HepG2 (cell line): ENCODE results near the gene CECR2. TPM values are rescaled to one million over a fixed set of nuclear protein-coding genes. Genes with fewer than 3 reads are reported as not detected.

Source experiments
- ATAC-seq: fragments of 200-7000 bp; cut with Tn5 transposase; 3 replicates; pipeline ENCODE4 v1.9.1; 2020; ENCODE audit warnings: mild to moderate bottlenecking, moderate library complexity
- BruUV-seq: library from RNA; stranded (reverse); fragments of 400-500 nt; replicated peaks from 2 replicates; lab custom pipeline; 2021; lab: Mats Ljungman, UMichigan
- CTCF ChIA-PET: fragments of 300-600 bp; formaldehyde crosslinking; extraction: SDS; loops from one replicate; lab custom pipeline; 2021; ENCODE audit warnings: low total read pairs, inconsistent platforms, low intra/inter-chr PET ratio; lab: Yijun Ruan, JAX
- POLR2A ChIA-PET: fragments of 350-600 bp; sonication (Branson Sonifier 250); formaldehyde crosslinking; loops from one replicate; lab custom pipeline; 2020; ENCODE audit warnings: antibody characterized with exemption, inconsistent platforms; lab: Yijun Ruan, JAX
- DNase-seq: peaks from one replicate; pipeline ENCODE4 v3.0.0-alpha.2; 2015; ENCODE audit warnings: low spot score
- FAIRE-seq: peaks from 3 replicates; lab custom pipeline; 2011; peaks lifted over from hg19 to GRCh38; lab: Jason Lieb, UNC
- H2AFZ ChIP-seq: one replicate; pipeline ENCODE4 v1.6.1; 2011; ENCODE audit warnings: low read length, inconsistent platforms
- H3K27ac ChIP-seq: fragments of 300-600 bp; 3 replicates; pipeline ENCODE4 v1.8.0; 2011; ENCODE audit warnings: mixed run types, mild to moderate bottlenecking, mixed read lengths, low read length, inconsistent platforms; ENCODE audit not compliant: insufficient read depth; ENCODE audit errors: extremely low read length
- H3K27me3 ChIP-seq, 2 experiments: fragments of 200-600 bp in 1 of 2; 2 replicates in 1 of 2; 3 replicates in 1 of 2; pipeline versions ENCODE4 v1.6.0 to v1.8.0; 2011; ENCODE audit warnings: low read length in 2 of 2, mild to moderate bottlenecking in 2 of 2, moderate library complexity in 2 of 2, inconsistent platforms in 1 of 2; ENCODE audit not compliant: insufficient read depth in 2 of 2, control insufficient read depth in 1 of 2
- H3K36me3 ChIP-seq, 2 experiments: fragments of 200-600 bp in 1 of 2; replicated peaks in 1 of 2; 2 replicates in 1 of 2; 3 replicates in 1 of 2; pipeline versions ENCODE4 v1.5.1 to v1.8.0; 2011; ENCODE audit warnings: low read length in 2 of 2, inconsistent platforms in 1 of 2; ENCODE audit not compliant: insufficient read depth in 2 of 2, control insufficient read depth in 1 of 2
- H3K4me1 ChIP-seq: 2 replicates; pipeline ENCODE4 v1.5.1; 2012; ENCODE audit warnings: low read length, inconsistent platforms; ENCODE audit not compliant: insufficient read depth
- H3K4me2 ChIP-seq: 2 replicates; pipeline ENCODE4 v1.6.0; 2011; ENCODE audit warnings: low read depth, low read length, inconsistent platforms
- H3K4me3 ChIP-seq, 3 experiments: fragments of 200-600 bp in 1 of 3; sonication (generic), shearing (Covaris generic) in 1 of 3; replicated peaks in 1 of 3; 2 replicates each; pipeline ENCODE4 v1.5.1; 2011 to 2016; ENCODE audit warnings: low read length in 3 of 3, inconsistent platforms in 2 of 3, low read depth in 2 of 3, mild to moderate bottlenecking in 2 of 3, control low read depth in 1 of 3, mixed read lengths in 1 of 3; ENCODE audit not compliant: insufficient read depth in 1 of 3
- H3K79me2 ChIP-seq: one replicate; pipeline ENCODE4 v1.6.1; 2011; ENCODE audit warnings: low read length, inconsistent platforms; ENCODE audit not compliant: insufficient read depth
- H3K9ac ChIP-seq: 2 replicates; pipeline ENCODE4 v1.6.0; 2011; ENCODE audit warnings: mild to moderate bottlenecking, low read depth, low read length, inconsistent platforms; ENCODE audit not compliant: insufficient read depth
- H3K9me3 ChIP-seq: 2 replicates; pipeline ENCODE4 v1.5.1; 2012; ENCODE audit warnings: mild to moderate bottlenecking, low read length
- H4K20me1 ChIP-seq: 2 replicates; pipeline ENCODE4 v1.6.0; 2011; ENCODE audit warnings: inconsistent platforms, mild to moderate bottlenecking, low read length, moderate library complexity; ENCODE audit not compliant: insufficient read depth
- ATRX ChIP-seq: sonication (generic); formaldehyde crosslinking; IDR thresholded peaks from 2 replicates; pipeline ENCODE4 v1.4.0; 2020; ENCODE audit warnings: missing genetic modification reagents, borderline replicate concordance
- DR1 ChIP-seq: sonication (generic); formaldehyde crosslinking; IDR thresholded peaks from 2 replicates; pipeline ENCODE4 v1.8.0; 2021; ENCODE audit warnings: mild to moderate bottlenecking, missing genetic modification reagents, inconsistent platforms
- GZF1 ChIP-seq: sonication (generic); formaldehyde crosslinking; IDR thresholded peaks from 2 replicates; pipeline ENCODE4 v1.5.1; 2020; ENCODE audit warnings: mild to moderate bottlenecking, missing genetic modification reagents
- MATR3 ChIP-seq: sonication (generic); formaldehyde crosslinking; IDR thresholded peaks from 2 replicates; pipeline ENCODE4 v1.4.0; 2020; ENCODE audit warnings: missing genetic modification reagents
- MXI1 ChIP-seq: IDR thresholded peaks from 3 replicates; pipeline ENCODE4 v1.6.1; 2012; ENCODE audit warnings: low read depth, low read length, inconsistent platforms, borderline replicate concordance
- NR1H2 ChIP-seq: sonication (generic); formaldehyde crosslinking; IDR thresholded peaks from 2 replicates; pipeline ENCODE4 v1.8.1; 2022; ENCODE audit warnings: low read depth, missing genetic modification reagents, borderline replicate concordance
- PHB2 ChIP-seq: fragments of 450-650 bp; IDR thresholded peaks from 2 replicates; pipeline ENCODE4 v1.6.1; 2018; ENCODE audit not compliant: partially characterized antibody
- RAD21 ChIP-seq: fragments of 450-650 bp; formaldehyde crosslinking; IDR thresholded peaks from 2 replicates; pipeline ENCODE4 v1.5.0; 2020; ENCODE audit warnings: mild to moderate bottlenecking
- RARA ChIP-seq: IDR thresholded peaks from 2 replicates; pipeline ENCODE4 v1.6.1; 2016; ENCODE audit warnings: missing genetic modification reagents, missing compliant biosample characterization
- SYNCRIP ChIP-seq: fragments of 200-400 bp; formaldehyde crosslinking; IDR thresholded peaks from 2 replicates; pipeline ENCODE4 v1.6.1; 2018; ENCODE audit warnings: mild to moderate bottlenecking, low read depth, low read length; ENCODE audit not compliant: insufficient read depth
- THYN1 ChIP-seq: sonication (generic); formaldehyde crosslinking; IDR thresholded peaks from 2 replicates; pipeline ENCODE4 v1.8.1; 2023; ENCODE audit warnings: low read depth, mild to moderate bottlenecking, moderate library complexity, missing genetic modification reagents, borderline replicate concordance
- ZNF749 ChIP-seq: sonication (generic); formaldehyde crosslinking; IDR thresholded peaks from 2 replicates; pipeline ENCODE4 v1.8.0; 2022; ENCODE audit warnings: mild to moderate bottlenecking, missing genetic modification reagents, moderate library complexity, borderline replicate concordance
- ZNF775 ChIP-seq: sonication (generic); formaldehyde crosslinking; IDR thresholded peaks from 2 replicates; pipeline ENCODE4 v1.4.0; 2020; ENCODE audit warnings: missing genetic modification reagents, mild to moderate bottlenecking, moderate library complexity, borderline replicate concordance
- WGBS: methylation state at CpG from one replicate; pipeline ENCODE4 v1.1.6; 2017; ENCODE audit warnings: low lambda C conversion rate; 5-methylcytosine and 5-hydroxymethylcytosine counted together
- in situ Hi-C: cut with HindIII; loops from 2 replicates; pipeline ENCODE4 v1.10.0; 2017; ENCODE audit warnings: low pct_unique_long_range_greater_than_20kb; ENCODE audit not compliant: extremely low pct_ligation_motif_present
- intact Hi-C: fragments of 100-400 bp; cut with micrococcal nuclease; formaldehyde crosslinking; loops from one replicate; pipeline ENCODE4 v1.10.0; 2022; ENCODE audit not compliant: unreplicated experiment
- polyA plus RNA-seq, 8 experiments: library from polyadenylated mRNA; depleted of rRNA in 3 of 8; stranded (reverse) in 7 of 8; unstranded in 1 of 8; fragments of >200 nt; fragmentation: Illumina TruSeq in 4 of 8; extraction: Trizol in 4 of 8; gene quantifications; 2 replicates each; pipeline versions ENCODE4 v1.2.1 to v1.2.3, GENCODE V29; 2011 to 2016; ENCODE audit warnings: low read depth in 4 of 8, missing spikeins in 1 of 8, mixed read lengths in 1 of 8; ENCODE audit not compliant: insufficient read depth in 1 of 8
- total RNA-seq, 5 experiments: library from RNA; depleted of rRNA; stranded (reverse); fragments of >200 nt; fragmentation: Illumina TruSeq; extraction: Trizol; gene quantifications; 2 replicates each; pipeline ENCODE4 v1.2.3, GENCODE V29; 2016; ENCODE audit warnings: low read depth in 1 of 5
- TF ChIP-seq, protein P1 (sequence below): sonication (generic); formaldehyde crosslinking; IDR thresholded peaks from 2 replicates; pipeline ENCODE4 v1.4.0; 2020; ENCODE audit warnings: missing genetic modification reagents

Gene CECR2
- total and polyA plus RNA-seq, 2 of the 13 experiments (the other 11 are each of a cell fraction or from before 2014, with no cell fraction given): not detected

GRCh38 chr22:17513612-17514011, 144.4 kb downstream of the CECR2 start:
- ChIA-PET CTCF (no interaction called here), POLR2A (no interaction called here)
- no peaks in the 10 kb centered on the region for H4K20me1 ChIP-seq
- no peaks in the 10 kb centered on the region for H3K4me1 ChIP-seq
- H2AFZ ChIP-seq: no peak overlapping the region
- H3K27me3 ChIP-seq: peaks cover 0 to 49% of the 10 kb centered on the region in 2 experiments; a peak in 3 of 5 replicates
- DNase-seq: no peak
- H3K9me3 ChIP-seq: no peaks in the 10 kb centered on the region
- no peak for ATAC-seq
- no peak overlapping the region for H3K4me2 ChIP-seq
- H3K27ac ChIP-seq: no peak overlapping the region
- no TSS peak for BruUV-seq
- TF ChIP-seq ZNF775 (CRISPR knock-in tag) (no peak), MATR3 (no peak), ATRX (CRISPR knock-in tag) (no peak), RAD21 (CRISPR knock-in tag) (no peak), SYNCRIP (no peak), GZF1 (CRISPR knock-in tag) (no peak), THYN1 (no peak), RARA (CRISPR knock-in tag) (no peak), DR1 (CRISPR knock-in tag) (no peak), NR1H2 (CRISPR knock-in tag) (no peak), PHB2 (no peak), ZNF749 (no peak), MXI1 (no peak)
- TF ChIP-seq, protein P1, sequence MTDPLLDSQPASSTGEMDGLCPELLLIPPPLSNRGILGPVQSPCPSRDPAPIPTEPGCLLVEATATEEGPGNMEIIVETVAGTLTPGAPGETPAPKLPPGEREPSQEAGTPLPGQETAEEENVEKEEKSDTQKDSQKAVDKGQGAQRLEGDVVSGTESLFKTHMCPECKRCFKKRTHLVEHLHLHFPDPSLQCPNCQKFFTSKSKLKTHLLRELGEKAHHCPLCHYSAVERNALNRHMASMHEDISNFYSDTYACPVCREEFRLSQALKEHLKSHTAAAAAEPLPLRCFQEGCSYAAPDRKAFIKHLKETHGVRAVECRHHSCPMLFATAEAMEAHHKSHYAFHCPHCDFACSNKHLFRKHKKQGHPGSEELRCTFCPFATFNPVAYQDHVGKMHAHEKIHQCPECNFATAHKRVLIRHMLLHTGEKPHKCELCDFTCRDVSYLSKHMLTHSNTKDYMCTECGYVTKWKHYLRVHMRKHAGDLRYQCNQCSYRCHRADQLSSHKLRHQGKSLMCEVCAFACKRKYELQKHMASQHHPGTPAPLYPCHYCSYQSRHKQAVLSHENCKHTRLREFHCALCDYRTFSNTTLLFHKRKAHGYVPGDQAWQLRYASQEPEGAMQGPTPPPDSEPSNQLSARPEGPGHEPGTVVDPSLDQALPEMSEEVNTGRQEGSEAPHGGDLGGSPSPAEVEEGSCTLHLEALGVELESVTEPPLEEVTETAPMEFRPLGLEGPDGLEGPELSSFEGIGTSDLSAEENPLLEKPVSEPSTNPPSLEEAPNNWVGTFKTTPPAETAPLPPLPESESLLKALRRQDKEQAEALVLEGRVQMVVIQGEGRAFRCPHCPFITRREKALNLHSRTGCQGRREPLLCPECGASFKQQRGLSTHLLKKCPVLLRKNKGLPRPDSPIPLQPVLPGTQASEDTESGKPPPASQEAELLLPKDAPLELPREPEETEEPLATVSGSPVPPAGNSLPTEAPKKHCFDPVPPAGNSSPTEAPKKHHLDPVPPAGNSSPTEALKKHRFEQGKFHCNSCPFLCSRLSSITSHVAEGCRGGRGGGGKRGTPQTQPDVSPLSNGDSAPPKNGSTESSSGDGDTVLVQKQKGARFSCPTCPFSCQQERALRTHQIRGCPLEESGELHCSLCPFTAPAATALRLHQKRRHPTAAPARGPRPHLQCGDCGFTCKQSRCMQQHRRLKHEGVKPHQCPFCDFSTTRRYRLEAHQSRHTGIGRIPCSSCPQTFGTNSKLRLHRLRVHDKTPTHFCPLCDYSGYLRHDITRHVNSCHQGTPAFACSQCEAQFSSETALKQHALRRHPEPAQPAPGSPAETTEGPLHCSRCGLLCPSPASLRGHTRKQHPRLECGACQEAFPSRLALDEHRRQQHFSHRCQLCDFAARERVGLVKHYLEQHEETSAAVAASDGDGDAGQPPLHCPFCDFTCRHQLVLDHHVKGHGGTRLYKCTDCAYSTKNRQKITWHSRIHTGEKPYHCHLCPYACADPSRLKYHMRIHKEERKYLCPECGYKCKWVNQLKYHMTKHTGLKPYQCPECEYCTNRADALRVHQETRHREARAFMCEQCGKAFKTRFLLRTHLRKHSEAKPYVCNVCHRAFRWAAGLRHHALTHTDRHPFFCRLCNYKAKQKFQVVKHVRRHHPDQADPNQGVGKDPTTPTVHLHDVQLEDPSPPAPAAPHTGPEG (CRISPR knock-in tag): no peak
- in situ Hi-C loops: no loop called here
- no peaks in the 10 kb centered on the region for H3K79me2 ChIP-seq
- no peak for FAIRE-seq
- H3K9ac ChIP-seq: no peak overlapping the region
- no peaks in the 10 kb centered on the region for H3K36me3 ChIP-seq
- H3K4me3 ChIP-seq: no peak overlapping the region
- WGBS: 0% methylated on average over 2 of the region's 2 CpGs
- intact Hi-C loops: no loop called here
